ENCODE results near the gene KIF16B. TPM values are rescaled to one million over a fixed set of nuclear protein-coding genes. Genes with fewer than 3 reads are reported as not detected.

Gene KIF16B
- total RNA-seq, 1 donor from 2014 or later: 19.0 TPM

DNA sequence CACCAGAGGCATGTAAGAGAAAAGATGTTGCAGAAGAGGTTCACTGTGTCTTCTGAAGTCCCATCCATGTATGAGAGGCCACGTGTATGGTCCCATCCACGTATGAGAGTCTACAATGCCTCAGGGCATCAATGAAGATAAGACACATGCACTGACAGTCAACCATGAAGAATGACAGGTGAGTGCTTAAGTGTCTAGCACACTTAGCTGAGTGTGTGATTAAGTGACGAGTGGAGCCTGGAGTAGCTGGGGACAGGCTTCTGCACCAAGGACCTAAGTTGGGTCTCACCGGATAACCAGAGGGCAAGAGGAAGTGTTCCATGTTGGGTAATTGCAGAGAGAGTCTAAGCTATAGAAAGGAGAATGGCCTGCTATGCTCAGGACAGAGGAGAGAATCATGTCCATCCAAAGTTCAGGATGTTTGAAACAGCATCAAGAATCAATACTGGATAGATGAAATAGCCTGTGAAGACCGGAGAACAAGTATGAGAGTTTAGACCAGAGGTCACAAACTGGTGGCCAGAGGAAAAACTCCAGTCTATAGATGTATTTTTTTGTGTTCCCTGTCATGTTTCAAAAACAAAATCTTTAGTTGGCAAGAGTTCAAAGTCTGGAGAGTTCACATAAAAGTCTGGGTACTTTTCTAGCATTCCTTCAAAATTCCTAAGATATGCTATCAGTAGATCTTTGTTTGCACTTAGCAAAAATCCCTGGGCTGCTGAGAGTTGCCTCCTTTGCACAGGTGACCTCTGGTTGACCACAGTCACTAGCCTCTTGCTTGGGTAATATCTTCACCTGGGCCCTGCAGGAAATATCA lies 165.8 kb downstream of the KIF16B start:
- DNase-seq (ENCODE audit: low read depth): no peak
- peak; percentile 23 for FAIRE-seq
- no peak for TF ChIP-seq CTCF (IDR thresholded peaks at IDR 0.05; ENCODE audit: insufficient read depth, low read length, severe bottlenecking)
- Histone ChIP-seq H3K27me3 (ENCODE audit: control insufficient read depth, insufficient read depth, low read length) (no peaks in the 10 kb centered on the region), H3K36me3 (ENCODE audit: control insufficient read depth, insufficient read depth, low read length) (peaks cover 10% of the 10 kb centered on the region), H3K4me3 (ENCODE audit: low read depth, low read length) (no peak overlapping the region)

- no peak overlapping the region for H3K4me3 ChIP-seq (ENCODE audit: low read depth, low read length)
- TF ChIP-seq CTCF (IDR thresholded peaks at IDR 0.05; ENCODE audit: insufficient read depth, low read length, severe bottlenecking): no peak
- H3K27me3 ChIP-seq (ENCODE audit: control insufficient read depth, insufficient read depth, low read length): no peaks in the 10 kb centered on the region
- DNase-seq (ENCODE audit: low read depth) (no peak), FAIRE-seq (no peak)
- H3K36me3 ChIP-seq (ENCODE audit: control insufficient read depth, insufficient read depth, low read length): peaks cover 10% of the 10 kb centered on the region
Observed at GRCh38 chr20:16405254-16405653, 168.0 kb downstream of the KIF16B start.

GRCh38 chr20:16404640-16405039 lies 168.6 kb downstream of the KIF16B start:
- FAIRE-seq: no peak
- no peak for DNase-seq (ENCODE audit: low read depth)
- no peaks in the 10 kb centered on the region for H3K27me3 ChIP-seq (ENCODE audit: control insufficient read depth, insufficient read depth, low read length)
- TF ChIP-seq CTCF (IDR thresholded peaks at IDR 0.05; ENCODE audit: insufficient read depth, low read length, severe bottlenecking): no peak
- H3K36me3 ChIP-seq (ENCODE audit: control insufficient read depth, insufficient read depth, low read length): peaks cover 10% of the 10 kb centered on the region
- no peak overlapping the region for H3K4me3 ChIP-seq (ENCODE audit: low read depth, low read length)

- Histone ChIP-seq H3K4me3 (ENCODE audit: low read depth, low read length) (no peak overlapping the region), H3K36me3 (ENCODE audit: control insufficient read depth, insufficient read depth, low read length) (peaks cover 7% of the 10 kb centered on the region), H3K27me3 (ENCODE audit: control insufficient read depth, insufficient read depth, low read length) (no peaks in the 10 kb centered on the region)
- no peak for TF ChIP-seq CTCF (IDR thresholded peaks at IDR 0.05; ENCODE audit: insufficient read depth, low read length, severe bottlenecking)
- FAIRE-seq (no peak), DNase-seq (ENCODE audit: low read depth) (no peak)
Observed at GRCh38 chr20:16404171-16404570, 169.1 kb downstream of the KIF16B start.

DNA sequence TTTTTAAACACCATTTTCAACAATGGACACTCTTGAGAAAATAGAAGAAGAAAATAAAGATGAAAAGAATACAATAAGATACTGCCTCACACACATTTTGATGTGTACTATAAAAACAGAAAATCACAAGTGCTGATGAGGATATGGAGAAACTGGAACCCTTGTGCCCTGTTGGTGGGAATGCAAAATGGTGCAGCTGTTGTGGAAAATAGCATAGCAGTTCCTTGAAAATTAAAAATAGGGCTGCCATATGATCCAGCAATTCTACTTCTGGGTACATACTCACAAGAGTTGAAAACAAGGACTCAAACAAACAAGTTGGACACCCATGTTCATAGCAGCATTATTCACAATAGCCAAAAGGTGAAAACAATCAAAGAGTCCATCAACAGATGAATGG lies 173.0 kb downstream of the KIF16B start:
- FAIRE-seq (no peak), DNase-seq (ENCODE audit: low read depth) (no peak)
- Histone ChIP-seq H3K27me3 (ENCODE audit: control insufficient read depth, insufficient read depth, low read length) (no peaks in the 10 kb centered on the region), H3K4me3 (ENCODE audit: low read depth, low read length) (no peak overlapping the region), H3K36me3 (ENCODE audit: control insufficient read depth, insufficient read depth, low read length) (peaks cover 2% of the 10 kb centered on the region)
- no peak for TF ChIP-seq CTCF (IDR thresholded peaks at IDR 0.05; ENCODE audit: insufficient read depth, low read length, severe bottlenecking)

DNA sequence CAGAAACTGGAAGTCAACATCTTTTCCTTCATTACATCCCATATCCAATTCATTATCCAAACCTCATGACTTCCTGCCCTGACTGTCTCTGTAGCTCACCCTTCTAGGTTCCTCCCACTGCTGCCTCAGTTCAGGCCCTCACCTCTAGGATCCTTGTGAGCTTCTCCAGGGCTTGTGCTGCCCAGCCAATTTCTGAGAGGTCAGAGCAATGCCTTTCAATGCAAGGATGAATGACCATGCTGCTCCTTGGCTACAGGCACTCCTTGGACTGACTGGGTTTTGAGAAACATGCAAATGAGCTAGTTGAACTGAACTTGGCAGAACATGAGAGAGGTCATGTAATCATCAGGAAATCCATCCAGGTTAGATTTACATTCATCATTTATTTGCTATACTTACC lies 173.4 kb downstream of the KIF16B start:
- Histone ChIP-seq H3K36me3 (ENCODE audit: control insufficient read depth, insufficient read depth, low read length) (no peaks in the 10 kb centered on the region), H3K27me3 (ENCODE audit: control insufficient read depth, insufficient read depth, low read length) (no peaks in the 10 kb centered on the region), H3K4me3 (ENCODE audit: low read depth, low read length) (no peak overlapping the region)
- DNase-seq (ENCODE audit: low read depth) (no peak), FAIRE-seq (no peak)
- TF ChIP-seq CTCF (IDR thresholded peaks at IDR 0.05; ENCODE audit: insufficient read depth, low read length, severe bottlenecking): no peak

All from bronchial epithelial cell (primary cell).